Endothelial cell (in vitro differentiated cells): ENCODE results near the gene CTDP1. TPM values are rescaled to one million over a fixed set of nuclear protein-coding genes. Genes with fewer than 3 reads are reported as not detected.

Experiments
- DNase-seq: peaks from one replicate; pipeline ENCODE4 v3.0.0; 2021; ENCODE audit warnings: low spot score
- H3K27ac Mint-ChIP-seq: one replicate; pipeline ENCODE4 v1.8.0; 2021; ENCODE audit warnings: mixed read lengths, inconsistent platforms; ENCODE audit not compliant: unreplicated experiment
- H3K27me3 Mint-ChIP-seq: one replicate; pipeline ENCODE4 v1.8.0; 2021; ENCODE audit warnings: mild to moderate bottlenecking, moderate library complexity, mixed read lengths, inconsistent platforms; ENCODE audit not compliant: unreplicated experiment
- H3K36me3 Mint-ChIP-seq: one replicate; pipeline ENCODE4 v1.8.0; 2021; ENCODE audit warnings: mild to moderate bottlenecking, low read depth, mixed read lengths, inconsistent platforms; ENCODE audit not compliant: unreplicated experiment
- H3K4me1 Mint-ChIP-seq: one replicate; pipeline ENCODE4 v1.8.0; 2021; ENCODE audit warnings: mild to moderate bottlenecking, mixed read lengths, inconsistent platforms; ENCODE audit not compliant: unreplicated experiment
- H3K4me3 Mint-ChIP-seq: one replicate; pipeline ENCODE4 v1.8.0; 2021; ENCODE audit warnings: mild to moderate bottlenecking, mixed read lengths, inconsistent platforms; ENCODE audit not compliant: unreplicated experiment
- H3K9me3 Mint-ChIP-seq: one replicate; pipeline ENCODE4 v1.8.0; 2021; ENCODE audit warnings: mixed read lengths, inconsistent platforms; ENCODE audit not compliant: unreplicated experiment
- total RNA-seq: library from RNA; stranded (reverse); fragmentation: NEBNext Ultra II Directional; extraction: Animal tissue kit (Norgen Biotek cat#: 25700); gene quantifications from one replicate; pipeline ENCODE4 v1.2.1, GENCODE V29; 2021; ENCODE audit not compliant: unreplicated experiment
- TF ChIP-seq, protein P1 (sequence below): fragments of 200-600 bp; sonication (generic); IDR thresholded peaks from one replicate; pipeline ENCODE4 v1.5.0; 2021; ENCODE audit warnings: antibody characterized with exemption; ENCODE audit not compliant: unreplicated experiment

The CTDP1 gene
- total RNA-seq, 1 donor from 2014 or later, result 34.2 TPM

DNA sequence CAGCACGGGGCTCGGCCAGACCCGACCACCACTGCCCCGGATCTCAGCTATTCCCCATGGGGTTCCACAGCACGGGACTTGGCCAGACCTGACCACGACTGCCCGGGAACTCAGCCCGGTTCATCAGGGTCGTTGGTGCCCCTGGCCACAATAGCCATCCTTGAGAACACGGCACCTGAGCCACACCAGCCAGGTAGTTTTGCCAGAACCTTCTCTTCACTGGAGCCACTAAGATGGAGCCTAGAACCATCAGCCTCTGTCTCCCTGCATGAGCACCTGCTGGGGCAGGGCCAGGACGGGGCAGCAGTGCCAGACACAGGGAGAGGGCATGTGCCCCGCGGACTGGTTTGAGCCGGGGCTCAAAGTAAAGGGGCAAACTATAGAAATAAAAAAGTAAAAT, 106.7 kb downstream of the CTDP1 start:
- H3K27ac Mint-ChIP-seq, result no peak overlapping the region
- H3K9me3 Mint-ChIP-seq, result no peaks in the 10 kb centered on the region
- TF ChIP-seq, protein P1, sequence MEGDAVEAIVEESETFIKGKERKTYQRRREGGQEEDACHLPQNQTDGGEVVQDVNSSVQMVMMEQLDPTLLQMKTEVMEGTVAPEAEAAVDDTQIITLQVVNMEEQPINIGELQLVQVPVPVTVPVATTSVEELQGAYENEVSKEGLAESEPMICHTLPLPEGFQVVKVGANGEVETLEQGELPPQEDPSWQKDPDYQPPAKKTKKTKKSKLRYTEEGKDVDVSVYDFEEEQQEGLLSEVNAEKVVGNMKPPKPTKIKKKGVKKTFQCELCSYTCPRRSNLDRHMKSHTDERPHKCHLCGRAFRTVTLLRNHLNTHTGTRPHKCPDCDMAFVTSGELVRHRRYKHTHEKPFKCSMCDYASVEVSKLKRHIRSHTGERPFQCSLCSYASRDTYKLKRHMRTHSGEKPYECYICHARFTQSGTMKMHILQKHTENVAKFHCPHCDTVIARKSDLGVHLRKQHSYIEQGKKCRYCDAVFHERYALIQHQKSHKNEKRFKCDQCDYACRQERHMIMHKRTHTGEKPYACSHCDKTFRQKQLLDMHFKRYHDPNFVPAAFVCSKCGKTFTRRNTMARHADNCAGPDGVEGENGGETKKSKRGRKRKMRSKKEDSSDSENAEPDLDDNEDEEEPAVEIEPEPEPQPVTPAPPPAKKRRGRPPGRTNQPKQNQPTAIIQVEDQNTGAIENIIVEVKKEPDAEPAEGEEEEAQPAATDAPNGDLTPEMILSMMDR, result no peak
- H3K4me1 Mint-ChIP-seq, result peaks cover 8% of the 10 kb centered on the region
- no peak for DNase-seq
- peaks cover 3% of the 10 kb centered on the region for H3K36me3 Mint-ChIP-seq
- peaks cover 14% of the 10 kb centered on the region for H3K27me3 Mint-ChIP-seq
- H3K4me3 Mint-ChIP-seq, result no peak overlapping the region

DNA sequence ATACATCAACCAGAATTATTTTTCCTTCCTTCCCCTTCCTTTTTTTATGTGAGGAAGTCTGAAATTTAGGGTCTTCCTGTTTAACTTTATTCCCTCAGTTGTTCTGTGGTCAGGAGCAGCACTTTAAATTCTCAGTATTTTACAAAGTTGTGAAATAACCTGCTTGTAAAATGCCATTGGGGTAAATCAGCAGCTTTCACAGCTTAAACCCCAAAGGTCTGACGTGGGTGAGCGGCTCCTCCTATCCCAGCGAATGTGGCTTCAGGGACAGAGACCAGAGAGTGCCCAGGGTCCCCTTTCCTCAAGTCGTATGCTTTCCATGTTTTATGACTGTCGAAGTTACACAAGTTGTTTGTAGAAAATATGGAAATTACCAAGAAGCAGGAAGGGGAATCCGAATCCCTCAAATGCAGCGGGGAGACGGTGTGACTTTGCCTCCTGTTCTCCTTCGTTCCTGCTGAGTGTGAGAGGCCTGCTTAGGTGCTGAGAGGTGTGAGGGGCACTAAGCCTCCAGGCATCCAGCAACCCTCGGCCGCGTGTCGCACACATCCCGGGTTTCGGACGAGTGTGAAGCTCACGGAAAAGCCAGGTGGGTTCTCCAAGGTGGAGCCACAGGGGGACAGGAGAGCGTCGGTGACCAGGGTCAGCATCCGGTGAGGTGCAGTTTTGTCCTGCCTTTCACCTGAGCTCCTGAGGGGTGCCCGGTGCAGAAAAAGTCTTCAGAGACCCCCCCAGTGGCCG, 107.4 kb downstream of the CTDP1 start:
- H3K27me3 Mint-ChIP-seq, result peaks cover 14% of the 10 kb centered on the region
- H3K27ac Mint-ChIP-seq, result no peak overlapping the region
- H3K9me3 Mint-ChIP-seq, result no peaks in the 10 kb centered on the region
- no peak for DNase-seq
- no peak overlapping the region for H3K4me3 Mint-ChIP-seq
- TF ChIP-seq, protein P1, result no peak
- peaks cover 13% of the 10 kb centered on the region for H3K4me1 Mint-ChIP-seq
- peaks cover 3% of the 10 kb centered on the region for H3K36me3 Mint-ChIP-seq

DNA sequence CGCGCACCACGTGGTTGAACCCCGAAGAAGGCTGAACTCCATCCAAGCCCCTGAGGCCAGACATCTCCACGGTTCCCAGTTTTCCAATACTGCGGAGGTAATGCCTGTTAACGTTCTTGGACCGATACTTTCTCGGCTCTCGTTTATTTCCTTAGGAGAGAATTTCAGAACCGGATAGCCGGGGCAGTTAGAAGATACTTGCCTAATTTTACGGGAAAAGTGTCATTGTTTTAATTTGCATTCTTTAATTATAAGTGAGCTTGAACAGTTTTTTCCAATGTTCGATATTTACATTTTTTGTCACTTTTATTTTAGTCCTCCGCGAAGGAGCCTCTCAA, 107.9 kb downstream of the CTDP1 start:
- Mint-ChIP-seq H3K27me3 (peaks cover 16% of the 10 kb centered on the region), H3K4me1 (peaks cover 13% of the 10 kb centered on the region), H3K9me3 (no peaks in the 10 kb centered on the region), H3K36me3 (peaks cover 3% of the 10 kb centered on the region), H3K4me3 (no peak overlapping the region), H3K27ac (no peak overlapping the region)
- no peak for DNase-seq
- TF ChIP-seq, protein P1, result no peak

DNA sequence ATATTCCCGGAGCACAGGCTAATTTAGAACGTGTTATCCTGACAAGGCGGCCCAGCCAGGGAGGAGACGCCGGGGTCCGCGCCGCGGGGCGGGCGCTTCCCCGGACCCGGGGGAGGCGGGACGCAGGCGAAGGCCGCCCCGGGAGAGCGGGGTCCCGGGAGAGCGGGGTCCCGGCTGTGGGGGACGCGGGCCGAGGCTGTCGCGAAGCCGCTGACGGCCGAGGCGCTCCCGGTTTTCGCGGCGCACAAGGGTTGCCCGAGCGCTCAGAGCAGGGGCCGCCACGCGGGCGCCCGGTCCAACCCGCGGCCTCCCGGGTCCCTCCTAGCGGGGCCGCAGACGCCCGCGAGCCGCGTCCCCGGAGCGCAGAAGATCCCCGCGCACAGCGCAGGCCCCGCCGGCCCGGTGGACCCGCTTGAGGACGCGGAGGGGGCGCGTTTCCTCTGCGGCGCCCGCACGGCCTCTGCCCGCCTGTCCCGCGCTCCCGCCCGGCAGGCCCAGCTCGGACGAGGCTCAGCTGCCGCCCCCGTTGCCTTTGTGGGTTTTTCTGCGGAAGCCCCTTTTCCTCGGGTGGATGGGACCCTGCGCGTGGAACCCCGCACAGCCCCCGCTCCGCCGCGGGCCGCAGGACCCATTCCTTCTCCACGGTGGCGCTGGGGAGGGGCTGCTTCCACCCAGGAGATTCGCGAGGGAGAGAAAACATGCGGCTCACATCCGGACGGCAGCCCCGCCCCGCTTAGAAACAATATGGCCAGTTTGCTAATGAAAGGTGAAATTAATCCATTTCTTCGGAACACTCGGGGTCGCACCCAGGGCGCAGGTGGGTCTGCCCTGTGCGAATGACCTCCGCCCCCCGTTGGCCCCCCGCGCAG, 108.5 kb downstream of the CTDP1 start:
- H3K9me3 Mint-ChIP-seq, result no peaks in the 10 kb centered on the region
- H3K4me3 Mint-ChIP-seq, result no peak overlapping the region
- DNase-seq, result no peak
- peaks cover 13% of the 10 kb centered on the region for H3K4me1 Mint-ChIP-seq
- H3K36me3 Mint-ChIP-seq, result peaks cover 3% of the 10 kb centered on the region
- H3K27ac Mint-ChIP-seq, result no peak overlapping the region
- H3K27me3 Mint-ChIP-seq, result peaks cover 18% of the 10 kb centered on the region
- TF ChIP-seq, protein P1, result no peak

DNA sequence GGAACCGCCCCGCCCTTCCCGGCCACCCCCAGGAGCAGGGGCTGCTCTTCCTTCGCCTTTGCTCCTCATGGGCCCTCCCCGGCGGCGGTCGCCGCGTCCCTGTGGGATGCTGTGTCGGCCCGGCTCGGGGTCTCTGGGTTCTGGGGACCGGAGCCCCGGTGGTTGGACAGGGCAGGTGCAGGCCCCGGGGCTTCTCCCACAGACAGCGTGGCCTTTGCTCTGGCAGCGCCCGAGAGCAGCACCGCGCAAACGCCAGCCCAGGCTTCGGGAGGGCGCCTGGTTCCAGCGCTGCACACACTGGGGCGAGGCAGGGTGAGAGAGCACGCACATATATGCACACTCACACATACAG, 109.1 kb downstream of the CTDP1 start:
- H3K27ac Mint-ChIP-seq, result no peak overlapping the region
- peaks cover 18% of the 10 kb centered on the region for H3K27me3 Mint-ChIP-seq
- H3K9me3 Mint-ChIP-seq, result no peaks in the 10 kb centered on the region
- TF ChIP-seq, protein P1, result peak; percentile 41
- H3K4me1 Mint-ChIP-seq, result peaks cover 13% of the 10 kb centered on the region
- peaks cover 3% of the 10 kb centered on the region for H3K36me3 Mint-ChIP-seq
- no peak overlapping the region for H3K4me3 Mint-ChIP-seq
- DNase-seq, result peak; percentile 37
